GM20000 (cell line): Measurements from ENCODE around the gene MPEG1.

ENCODE experiments used
- DNase-seq: peaks from one replicate; pipeline ENCODE4 v3.0.0; 2012; ENCODE audit warnings: low spot score
- CTCF ChIP-seq: IDR thresholded peaks from 2 replicates; pipeline ENCODE4 v1.5.1; 2012; ENCODE audit warnings: mild to moderate bottlenecking, control low read depth; ENCODE audit errors: extremely low read depth, missing control alignments

Gene MPEG1

GRCh38 chr11:59164028-59164427 lies 48.7 kb downstream of the MPEG1 start:
- no peak for TF ChIP-seq CTCF
- DNase-seq: no peak
